Natural killer cell treated with Interleukin-12 subunit alpha and Interleukin-12 subunit beta and Interleukin-15 and Interleukin-18, amount 100 ng/mL, for 72 hours (primary cell): ENCODE results near the gene CNIH2. TPM values are rescaled to one million over a fixed set of nuclear protein-coding genes. Genes with fewer than 3 reads are reported as not detected.
"Not testable (repeated sequence)": the region's sequence is repeated elsewhere in the genome, so short reads cannot be mapped to it uniquely, and the experiment has no call there.

Experiments used
- ATAC-seq, 2 donors: fragments of 150-1000 bp; cut with Tn5 transposase in 1 of 2; sonication (Bioruptor Pico), chemical (Tn5 transposase) in 1 of 2; 2 replicates each; pipeline ENCODE4 v1.10.0; 2021
- DNase-seq: peaks from one replicate; pipeline ENCODE4 v3.0.0; 2022; ENCODE audit warnings: low spot score
- H3K27ac Mint-ChIP-seq, 2 donors: 1 replicate in 1 of 2; 2 replicates in 1 of 2; pipeline ENCODE4 v1.8.0; 2022; ENCODE audit warnings: mixed read lengths in 2 of 2, mild to moderate bottlenecking in 1 of 2, moderate library complexity in 1 of 2
- H3K27me3 Mint-ChIP-seq, 2 donors: 1 replicate in 1 of 2; 2 replicates in 1 of 2; pipeline ENCODE4 v1.8.0; 2022; ENCODE audit warnings: mixed read lengths in 2 of 2
- H3K36me3 Mint-ChIP-seq: one replicate; pipeline ENCODE4 v1.8.0; 2022; ENCODE audit warnings: mixed read lengths
- H3K4me1 Mint-ChIP-seq, 2 donors: 1 replicate in 1 of 2; 2 replicates in 1 of 2; pipeline ENCODE4 v1.8.0; 2022; ENCODE audit warnings: low read depth in 2 of 2, mixed read lengths in 2 of 2, mild to moderate bottlenecking in 1 of 2
- H3K4me3 Mint-ChIP-seq: one replicate; pipeline ENCODE4 v1.8.0; 2022; ENCODE audit warnings: mixed read lengths
- H3K9me3 Mint-ChIP-seq: 2 replicates; pipeline ENCODE4 v1.8.0; 2022; ENCODE audit warnings: mixed read lengths
- total RNA-seq, 2 donors: library from RNA; stranded (reverse); gene quantifications; one replicate each; pipeline ENCODE4 v1.2.3, GENCODE V29; 2022

The CNIH2 gene
- total RNA-seq, 2 donors from 2014 or later: 1.2 to 2.6 TPM

DNA sequence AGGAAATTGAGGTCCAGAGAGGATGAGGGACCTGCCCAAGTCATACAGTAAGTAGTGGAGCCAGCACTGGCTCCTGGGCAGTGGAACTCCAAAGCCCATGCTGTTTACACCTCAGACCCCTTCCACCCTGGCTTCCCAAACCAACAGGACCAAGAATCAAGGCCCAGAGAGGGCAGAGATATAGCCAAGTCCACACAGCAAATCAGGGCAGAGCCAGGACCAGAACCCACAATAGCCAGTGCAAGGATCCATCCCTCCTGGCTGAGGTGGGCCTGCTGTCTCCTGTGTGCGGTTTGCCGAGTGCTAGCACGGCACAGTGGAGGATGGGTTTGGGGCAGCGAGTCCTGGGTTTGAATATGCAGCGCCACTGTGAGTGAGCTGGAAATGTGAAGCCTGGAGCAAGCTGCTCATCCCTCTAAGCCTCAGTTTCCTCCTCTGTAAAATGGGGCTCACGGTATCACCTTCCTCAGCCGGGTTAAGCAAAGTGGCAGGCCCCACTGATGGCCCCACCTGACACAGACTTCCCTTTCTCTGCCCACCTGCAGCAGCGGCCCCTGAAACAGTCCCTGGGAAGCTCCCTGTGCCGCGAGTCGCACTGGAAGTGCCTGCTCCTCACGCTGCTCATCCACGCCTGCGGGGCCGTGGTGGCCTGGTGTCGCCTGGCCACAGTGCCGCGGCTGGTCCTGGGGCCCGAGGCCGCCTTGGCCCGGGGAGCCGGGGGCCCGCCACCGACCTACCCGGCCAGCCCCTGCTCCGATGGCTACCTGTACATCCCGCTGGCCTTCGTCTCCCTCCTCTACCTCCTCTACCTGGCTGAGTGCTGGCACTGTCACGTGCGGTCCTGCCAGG, 16.0 kb downstream of the CNIH2 start:
- no peak for DNase-seq
- Mint-ChIP-seq H3K9me3 (no peaks in the 10 kb centered on the region), H3K27me3 (peaks cover 22 to 25% of the 10 kb centered on the region in 2 donors), H3K27ac (no peak overlapping the region), H3K36me3 (no peaks in the 10 kb centered on the region), H3K4me3 (no peak overlapping the region), H3K4me1 (peaks cover 23 to 28% of the 10 kb centered on the region in 2 donors)
- ATAC-seq: no peak

DNA sequence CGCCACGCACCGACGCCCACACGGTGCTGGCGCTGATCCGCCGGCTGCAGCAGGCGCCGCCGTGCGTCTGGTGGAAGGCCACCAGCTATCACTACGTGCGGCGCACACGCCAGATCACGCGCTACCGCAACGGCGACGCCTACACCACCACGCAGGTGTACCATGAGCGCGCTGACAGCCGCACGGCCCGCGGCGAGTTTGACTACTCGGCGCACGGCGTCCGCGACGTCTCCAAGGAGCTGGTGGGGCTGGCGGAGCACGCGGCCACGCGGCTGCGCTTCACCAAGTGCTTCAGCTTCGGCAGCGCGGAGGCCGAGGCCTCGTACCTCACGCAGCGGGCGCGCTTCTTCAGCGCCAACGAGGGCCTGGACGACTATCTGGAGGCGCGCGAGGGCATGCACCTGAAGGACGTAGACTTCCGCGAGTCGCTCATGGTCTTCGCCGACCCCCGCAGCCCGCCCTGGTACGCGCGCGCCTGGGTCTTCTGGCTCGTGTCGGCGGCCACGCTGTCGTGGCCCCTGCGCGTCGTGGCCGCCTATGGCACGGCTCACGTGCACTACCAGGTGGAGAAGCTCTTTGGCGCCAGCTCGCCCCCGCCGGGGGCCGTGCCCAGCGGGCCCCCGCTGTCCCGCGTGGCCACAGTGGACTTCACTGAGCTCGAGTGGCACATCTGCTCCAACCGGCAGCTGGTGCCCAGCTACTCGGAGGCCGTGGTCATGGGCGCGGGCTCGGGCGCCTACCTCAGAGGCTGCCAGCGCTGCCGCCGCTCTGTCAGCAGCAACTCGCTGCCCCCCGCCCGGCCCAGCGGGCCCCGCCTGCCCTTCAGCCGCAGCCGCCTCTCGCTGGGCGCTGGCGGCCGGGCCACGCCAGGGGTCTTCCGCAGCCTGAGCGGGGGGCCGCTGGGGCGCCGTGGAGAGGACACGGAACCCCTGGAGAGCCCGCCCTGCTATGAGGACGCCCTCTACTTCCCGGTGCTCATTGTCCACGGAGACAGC, 16.9 kb downstream of the CNIH2 start:
- Mint-ChIP-seq H3K4me1 (peaks cover 15 to 18% of the 10 kb centered on the region in 2 donors), H3K27ac (no peak overlapping the region), H3K4me3 (no peak overlapping the region), H3K27me3 (peaks cover 22 to 25% of the 10 kb centered on the region in 2 donors), H3K36me3 (no peaks in the 10 kb centered on the region), H3K9me3 (no peaks in the 10 kb centered on the region)
- ATAC-seq (no peak), DNase-seq (no peak)

DNA sequence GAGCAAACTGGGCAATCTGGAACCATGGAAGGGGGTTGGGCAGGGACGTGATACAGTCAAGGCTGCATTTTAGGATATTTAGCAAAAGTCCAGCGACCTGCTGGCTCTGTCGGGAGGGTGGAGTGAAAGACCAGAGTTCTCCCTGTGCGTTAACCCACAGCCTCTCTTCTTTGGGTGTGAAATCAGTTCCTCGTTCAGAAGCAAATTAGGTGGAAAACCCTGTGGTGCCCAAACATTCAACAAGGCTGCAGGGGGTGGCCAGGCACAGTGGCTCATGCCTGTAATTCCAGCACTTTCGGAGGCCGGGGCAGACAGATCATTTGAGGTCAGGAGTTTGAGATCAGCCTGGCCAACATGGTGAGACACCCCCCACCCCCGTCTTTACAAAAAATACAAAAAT, 19.6 kb downstream of the CNIH2 start:
- Mint-ChIP-seq H3K36me3 (no peaks in the 10 kb centered on the region), H3K27ac (no peak overlapping the region), H3K4me3 (no peak overlapping the region), H3K27me3 (peaks cover 11 to 16% of the 10 kb centered on the region in 2 donors), H3K9me3 (no peaks in the 10 kb centered on the region), H3K4me1 (peaks cover 3 to 4% of the 10 kb centered on the region in 2 donors)
- DNase-seq (no peak), ATAC-seq (no peak)

DNA sequence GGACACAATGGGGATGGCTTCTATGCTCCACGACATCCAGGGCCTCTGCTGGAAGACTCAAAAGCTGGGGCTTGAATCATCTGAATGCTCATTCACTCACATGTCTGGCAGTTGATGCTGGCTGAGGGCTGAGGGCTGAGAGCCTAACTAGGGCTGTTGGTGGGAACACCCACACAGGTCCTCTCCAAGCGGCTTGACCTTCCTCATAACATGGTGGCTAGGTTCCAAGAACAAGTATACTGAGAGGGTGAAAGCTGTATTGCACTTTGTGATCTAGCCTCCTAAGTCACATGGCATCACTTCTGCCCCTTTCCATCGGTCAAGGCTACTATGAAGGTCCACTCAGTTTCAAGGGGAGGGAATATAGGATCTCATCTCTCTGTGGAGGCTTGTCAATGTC, 21.2 kb downstream of the CNIH2 start:
- Mint-ChIP-seq H3K27me3 (peaks cover 0 to 8% of the 10 kb centered on the region in 2 donors), H3K36me3 (no peaks in the 10 kb centered on the region), H3K4me3 (no peak overlapping the region), H3K4me1 (no peaks in the 10 kb centered on the region), H3K9me3 (no peaks in the 10 kb centered on the region), H3K27ac (no peak overlapping the region)
- no peak for DNase-seq
- ATAC-seq: no peak

DNA sequence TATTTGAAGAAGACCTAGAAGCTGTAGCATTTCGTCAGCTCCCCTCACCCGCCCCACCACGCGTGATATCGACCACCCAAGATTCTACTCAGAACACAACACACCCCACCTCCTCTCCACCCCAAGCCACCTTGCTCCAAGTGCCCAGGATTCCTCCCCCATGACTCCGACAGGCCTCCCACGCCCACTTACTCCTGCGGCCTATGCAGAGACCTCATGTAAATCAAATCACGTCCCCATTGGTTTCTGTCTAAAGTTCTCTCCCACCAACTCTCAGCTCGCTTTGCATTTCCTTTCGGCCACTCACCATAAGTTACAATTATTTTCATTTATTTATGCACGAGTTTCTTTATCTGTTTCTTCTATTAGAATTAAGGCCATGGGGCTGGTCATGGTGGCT, 24.7 kb downstream of the CNIH2 start:
- H3K27me3 Mint-ChIP-seq: peaks cover 0 to 4% of the 10 kb centered on the region in 2 donors
- H3K36me3 Mint-ChIP-seq: no peaks in the 10 kb centered on the region
- no peak overlapping the region for H3K4me3 Mint-ChIP-seq
- H3K27ac Mint-ChIP-seq: peak overlapping the region in 1 of 2 donors; percentile 35
- DNase-seq (no peak), ATAC-seq (no peak)
- H3K4me1 Mint-ChIP-seq: no peaks in the 10 kb centered on the region
- H3K9me3 Mint-ChIP-seq: no peaks in the 10 kb centered on the region

DNA sequence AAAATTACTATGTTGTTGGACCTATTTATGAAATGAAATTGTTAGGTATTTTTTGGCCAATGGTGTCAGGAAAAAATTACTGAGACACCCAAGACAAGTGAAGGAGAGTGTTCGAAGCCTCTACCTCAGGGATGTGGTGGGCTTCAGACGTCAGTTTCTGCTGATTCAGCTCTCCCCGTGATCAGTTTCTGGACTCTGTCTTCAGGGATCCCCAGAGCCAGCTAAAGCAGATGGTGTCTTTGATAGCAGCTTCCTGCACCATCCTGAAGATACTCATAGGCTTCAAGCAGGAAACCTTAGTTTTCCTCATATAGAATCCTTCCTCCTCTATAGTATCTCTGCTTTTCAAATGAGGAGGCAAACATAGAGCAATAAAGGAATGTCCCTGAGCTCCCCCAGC, 31.5 kb downstream of the CNIH2 start:
- Mint-ChIP-seq H3K27me3 (peaks cover 0 to 2% of the 10 kb centered on the region in 2 donors), H3K9me3 (no peaks in the 10 kb centered on the region), H3K4me1 (peaks cover 11% of the 10 kb centered on the region in 2 donors), H3K36me3 (no peaks in the 10 kb centered on the region), H3K27ac (peak overlapping the region in 1 of 2 donors; percentile 34), H3K4me3 (no peak overlapping the region)
- ATAC-seq: no peak
- no peak for DNase-seq

DNA sequence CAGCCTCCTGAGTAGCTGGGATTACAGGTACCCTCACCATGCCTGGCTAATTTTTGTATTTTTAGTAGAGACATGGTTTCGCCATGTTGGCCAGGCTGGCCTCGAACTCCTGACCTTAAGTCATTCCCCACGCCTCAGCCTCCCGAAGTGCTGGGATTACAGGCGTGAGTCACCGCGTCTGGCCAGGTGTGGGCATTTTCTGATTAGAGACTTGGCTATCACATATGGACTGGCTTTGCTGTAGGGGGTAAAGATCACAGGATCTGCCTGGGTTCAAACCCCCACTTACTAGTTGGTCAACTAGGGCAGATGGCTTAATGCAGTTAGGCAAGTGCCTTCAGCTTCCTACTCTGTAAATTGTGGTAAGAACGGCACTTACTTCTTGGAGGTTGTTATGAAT, 32.3 kb downstream of the CNIH2 start:
- no peak for ATAC-seq
- Mint-ChIP-seq H3K9me3 (no peaks in the 10 kb centered on the region), H3K27me3 (peaks cover 2 to 4% of the 10 kb centered on the region in 2 donors), H3K4me1 (peaks cover 12 to 14% of the 10 kb centered on the region in 2 donors), H3K36me3 (no peaks in the 10 kb centered on the region), H3K27ac (no peak overlapping the region), H3K4me3 (no peak overlapping the region)
- DNase-seq: peak; percentile 32

DNA sequence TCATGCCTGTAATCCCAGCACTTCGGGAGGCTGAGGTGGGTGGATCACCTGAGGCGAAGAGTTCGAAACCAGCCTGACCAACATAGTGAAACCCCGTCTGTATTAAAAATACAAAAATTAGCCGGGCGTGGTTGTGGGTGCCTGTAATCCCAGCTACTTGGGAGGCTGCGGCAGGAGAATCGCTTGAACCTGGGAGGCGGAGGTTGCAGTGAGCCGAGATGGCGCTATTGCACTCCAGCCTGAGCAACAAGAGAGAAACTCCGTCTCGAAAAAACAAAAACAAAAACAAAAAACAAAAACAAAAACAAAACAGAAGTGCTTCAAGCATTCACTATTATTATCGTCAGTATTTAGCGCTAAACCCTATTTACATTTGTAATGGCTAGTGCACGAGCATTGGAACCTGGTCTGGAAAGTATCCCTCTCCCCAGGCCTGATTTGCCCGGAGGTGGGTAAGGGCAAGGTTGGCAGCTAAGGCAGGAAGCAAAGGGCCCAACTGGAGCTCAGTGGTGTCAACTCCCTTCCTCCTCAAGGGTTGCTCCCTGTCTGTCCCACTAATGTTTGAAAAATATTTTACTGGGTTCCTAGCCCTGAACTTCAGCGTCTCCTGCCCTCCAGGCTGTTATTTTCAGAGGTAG, 32.9 kb downstream of the CNIH2 start:
- peaks cover 14 to 16% of the 10 kb centered on the region in 2 donors for H3K4me1 Mint-ChIP-seq
- H3K9me3 Mint-ChIP-seq, H3K27me3 Mint-ChIP-seq, ATAC-seq, H3K36me3 Mint-ChIP-seq, H3K4me3 Mint-ChIP-seq: not testable (repeated sequence)
- peak overlapping the region in 1 of 2 donors; percentile 77 for H3K27ac Mint-ChIP-seq
- DNase-seq: peak; percentile 5

DNA sequence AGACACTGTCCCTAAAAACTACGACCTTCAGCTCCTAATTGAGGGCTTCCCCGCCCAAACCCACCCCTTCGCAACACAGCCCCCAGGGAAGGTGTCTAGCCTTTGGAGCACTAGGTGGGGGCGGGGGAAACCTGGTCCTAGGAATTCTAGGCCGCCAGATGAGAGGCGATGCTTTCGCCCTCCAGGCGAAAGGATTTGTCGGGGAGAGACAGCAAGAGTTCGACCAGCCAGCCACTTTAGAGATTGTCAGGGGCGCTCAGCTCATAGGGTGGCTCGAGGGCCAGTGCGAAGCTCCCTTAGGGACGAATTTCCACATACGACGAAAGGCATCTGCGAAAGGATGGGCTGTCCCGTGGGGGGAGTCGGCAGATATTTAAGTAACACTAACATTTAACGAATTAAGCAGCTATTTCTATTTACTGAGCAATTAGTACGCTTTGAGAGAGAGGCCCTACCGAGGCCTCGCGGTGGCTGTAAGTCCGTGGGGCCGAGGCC, 33.5 kb downstream of the CNIH2 start:
- Mint-ChIP-seq H3K27ac (peak overlapping the region; percentile 74 to 77), H3K9me3 (no peaks in the 10 kb centered on the region), H3K4me1 (peaks cover 14 to 16% of the 10 kb centered on the region in 2 donors), H3K36me3 (no peaks in the 10 kb centered on the region), H3K4me3 (peak overlapping the region; percentile 89), H3K27me3 (peaks cover 7 to 12% of the 10 kb centered on the region in 2 donors)
- DNase-seq (no peak), ATAC-seq (no peak)

DNA sequence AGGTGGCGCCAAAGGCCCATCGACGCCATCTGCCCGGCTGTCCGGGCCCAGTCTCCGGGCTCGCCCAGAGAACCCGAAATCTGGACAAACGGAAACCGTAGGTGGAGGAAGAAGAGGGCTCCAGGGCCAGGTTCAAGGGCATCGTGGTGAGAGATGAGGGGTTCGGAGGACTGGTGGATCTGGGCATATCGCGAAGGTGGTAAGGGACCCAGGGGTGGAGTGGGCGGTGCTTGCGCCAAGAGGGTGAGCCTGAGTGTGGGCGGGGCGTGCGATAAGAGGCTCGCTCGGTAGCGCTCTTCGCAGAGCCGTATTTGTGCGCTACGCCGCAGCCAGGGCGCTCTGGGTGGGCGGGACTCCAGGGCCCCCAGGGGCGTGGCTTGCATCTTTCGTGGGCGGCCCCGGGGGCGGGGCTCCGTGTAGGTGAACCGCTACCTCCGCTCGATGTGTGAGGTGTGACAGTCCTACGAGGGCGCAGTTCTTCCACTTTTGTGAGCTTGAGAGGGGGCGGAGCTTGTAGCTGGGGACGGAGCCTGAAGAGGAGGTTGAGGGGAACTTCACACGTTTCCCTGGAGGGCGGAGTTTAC, 34.1 kb downstream of the CNIH2 start:
- H3K4me1 Mint-ChIP-seq: peaks cover 14 to 16% of the 10 kb centered on the region in 2 donors
- H3K9me3 Mint-ChIP-seq: no peaks in the 10 kb centered on the region
- peak overlapping the region; percentile 74 to 77 for H3K27ac Mint-ChIP-seq
- H3K27me3 Mint-ChIP-seq: peaks cover 7 to 12% of the 10 kb centered on the region in 2 donors
- no peaks in the 10 kb centered on the region for H3K36me3 Mint-ChIP-seq
- H3K4me3 Mint-ChIP-seq: peak overlapping the region; percentile 89
- ATAC-seq (peak; percentile 88 to 90), DNase-seq (peak; percentile 92)

DNA sequence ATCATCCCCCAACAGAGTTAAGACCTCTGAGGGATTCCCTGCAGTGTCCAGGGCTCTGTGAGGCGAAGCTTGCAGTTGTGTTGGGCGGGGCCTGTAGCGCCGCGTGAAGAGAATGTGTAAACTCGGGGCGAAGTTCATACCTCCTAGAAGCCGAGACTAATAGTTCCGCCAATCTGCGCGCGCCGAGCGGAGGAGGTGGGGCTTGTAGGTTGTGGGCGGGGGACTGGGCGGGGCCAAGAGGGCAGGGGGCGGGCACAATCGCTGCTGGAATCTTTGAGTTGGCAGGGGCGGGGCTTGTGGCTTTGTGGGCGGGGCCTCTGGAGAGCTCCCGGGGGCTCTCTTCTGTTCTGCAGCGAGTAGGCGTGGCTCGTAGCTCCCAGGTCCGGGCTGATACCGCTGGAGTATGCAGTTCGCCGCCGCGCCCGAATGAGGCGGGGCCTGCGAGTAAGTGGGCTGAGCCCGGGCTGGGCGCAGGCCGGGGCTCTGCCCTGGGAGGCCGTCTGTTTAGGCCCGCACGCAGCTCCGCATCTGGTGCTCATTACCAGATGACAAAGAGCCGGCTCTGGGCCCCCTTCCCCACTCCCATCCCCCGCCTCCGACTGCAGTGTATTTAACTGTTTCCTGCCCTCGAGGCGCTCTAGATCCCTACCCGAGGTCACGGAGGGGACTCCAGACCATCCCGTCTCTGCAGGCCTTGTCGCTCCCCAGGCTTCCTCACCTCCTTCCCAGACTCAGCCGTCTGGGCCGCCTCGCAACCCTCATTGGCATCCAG, 34.8 kb downstream of the CNIH2 start:
- DNase-seq (peak; percentile 97), ATAC-seq (peak; percentile 87 to 90)
- peaks cover 16 to 19% of the 10 kb centered on the region in 2 donors for H3K4me1 Mint-ChIP-seq
- no peaks in the 10 kb centered on the region for H3K36me3 Mint-ChIP-seq
- peaks cover 10 to 12% of the 10 kb centered on the region in 2 donors for H3K27me3 Mint-ChIP-seq
- peak overlapping the region; percentile 74 to 77 for H3K27ac Mint-ChIP-seq
- H3K9me3 Mint-ChIP-seq: no peaks in the 10 kb centered on the region
- peak overlapping the region; percentile 89 for H3K4me3 Mint-ChIP-seq
